GM13977 (cell line): ENCODE data around the gene DCLK1.

Source experiments
- DNase-seq: peaks from one replicate; pipeline ENCODE4 v3.0.0; 2012; ENCODE audit warnings: low spot score
- in situ Hi-C: fragments of 300-500 bp; cut with MboI; formaldehyde crosslinking; loops from one replicate; pipeline ENCODE4 v1.12.0; 2022; ENCODE audit warnings: low sequenced_read_pairs, low pct_unique_long_range_greater_than_20kb, mixed read lengths, inconsistent platforms; ENCODE audit not compliant: unreplicated experiment
- TF ChIP-seq, protein P1 (sequence below): IDR thresholded peaks from 2 replicates; pipeline ENCODE4 v1.5.1; 2012; ENCODE audit warnings: mild to moderate bottlenecking, control low read depth; ENCODE audit not compliant: insufficient read depth; ENCODE audit errors: extremely low read depth, missing control alignments

DCLK1 gene

DNA sequence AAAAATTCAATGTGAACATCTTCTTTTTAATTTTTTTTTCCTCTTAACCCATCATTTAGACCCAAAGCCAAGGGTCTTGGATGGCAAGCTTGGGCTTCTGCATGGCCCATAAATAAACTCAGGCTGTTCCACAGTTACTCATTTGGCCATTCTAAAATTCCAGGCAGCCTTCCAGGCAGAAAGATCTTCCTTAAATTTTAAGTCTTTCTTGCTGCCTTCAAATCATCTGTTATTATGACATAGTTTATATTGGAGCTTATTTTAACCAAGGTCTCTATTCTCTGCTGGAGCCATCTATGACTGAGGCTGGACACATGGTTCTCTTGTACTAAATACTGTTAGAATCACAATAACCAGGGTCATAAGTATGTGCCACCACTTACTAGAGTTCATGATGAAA, 337.4 kb downstream of the DCLK1 start:
- DNase-seq, result no peak
- TF ChIP-seq, protein P1, sequence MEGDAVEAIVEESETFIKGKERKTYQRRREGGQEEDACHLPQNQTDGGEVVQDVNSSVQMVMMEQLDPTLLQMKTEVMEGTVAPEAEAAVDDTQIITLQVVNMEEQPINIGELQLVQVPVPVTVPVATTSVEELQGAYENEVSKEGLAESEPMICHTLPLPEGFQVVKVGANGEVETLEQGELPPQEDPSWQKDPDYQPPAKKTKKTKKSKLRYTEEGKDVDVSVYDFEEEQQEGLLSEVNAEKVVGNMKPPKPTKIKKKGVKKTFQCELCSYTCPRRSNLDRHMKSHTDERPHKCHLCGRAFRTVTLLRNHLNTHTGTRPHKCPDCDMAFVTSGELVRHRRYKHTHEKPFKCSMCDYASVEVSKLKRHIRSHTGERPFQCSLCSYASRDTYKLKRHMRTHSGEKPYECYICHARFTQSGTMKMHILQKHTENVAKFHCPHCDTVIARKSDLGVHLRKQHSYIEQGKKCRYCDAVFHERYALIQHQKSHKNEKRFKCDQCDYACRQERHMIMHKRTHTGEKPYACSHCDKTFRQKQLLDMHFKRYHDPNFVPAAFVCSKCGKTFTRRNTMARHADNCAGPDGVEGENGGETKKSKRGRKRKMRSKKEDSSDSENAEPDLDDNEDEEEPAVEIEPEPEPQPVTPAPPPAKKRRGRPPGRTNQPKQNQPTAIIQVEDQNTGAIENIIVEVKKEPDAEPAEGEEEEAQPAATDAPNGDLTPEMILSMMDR, result no peak
- in situ Hi-C loops, result no loop called here

DNA sequence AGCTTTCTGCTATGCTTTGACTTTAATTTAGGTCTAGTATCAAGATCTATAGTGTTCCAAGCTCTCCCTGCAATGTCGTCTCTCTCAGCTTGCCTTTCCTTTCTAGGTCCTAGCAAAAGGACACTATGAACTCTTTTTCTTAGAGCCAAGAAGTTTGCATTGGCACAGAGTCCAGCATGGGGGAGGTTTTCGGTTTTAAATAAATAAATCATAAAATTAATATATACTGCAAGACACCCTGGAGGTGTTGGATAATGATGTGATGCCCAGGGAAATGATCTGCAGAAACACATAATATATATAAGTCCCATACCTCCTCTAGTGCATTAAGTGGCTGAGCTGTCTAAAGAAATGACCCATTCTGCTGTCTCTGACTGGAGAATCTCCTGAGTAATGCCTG, 338.3 kb downstream of the DCLK1 start:
- TF ChIP-seq, protein P1, result no peak
- in situ Hi-C loops, result no loop called here
- DNase-seq, result no peak

DNA sequence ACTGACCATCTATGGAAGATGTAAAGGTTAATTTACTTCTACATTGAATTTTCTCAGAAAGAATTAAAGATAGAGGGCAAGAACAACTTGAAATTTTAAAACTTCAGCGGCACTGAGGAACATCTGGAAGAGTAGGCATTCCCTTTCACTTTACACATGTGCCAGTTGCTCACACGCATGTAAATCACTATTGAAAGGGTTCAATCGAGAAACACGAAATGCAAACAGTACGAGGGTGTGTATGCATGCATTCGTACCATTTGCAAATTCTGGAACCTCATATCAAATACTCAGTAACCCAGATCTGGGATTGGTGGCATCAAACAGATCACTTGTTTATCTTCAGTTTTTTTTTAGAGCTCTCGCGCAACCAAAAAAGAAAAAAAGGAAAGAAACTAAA, 339.2 kb downstream of the DCLK1 start:
- TF ChIP-seq, protein P1, result no peak
- DNase-seq, result no peak
- in situ Hi-C loops, result no loop called here

DNA sequence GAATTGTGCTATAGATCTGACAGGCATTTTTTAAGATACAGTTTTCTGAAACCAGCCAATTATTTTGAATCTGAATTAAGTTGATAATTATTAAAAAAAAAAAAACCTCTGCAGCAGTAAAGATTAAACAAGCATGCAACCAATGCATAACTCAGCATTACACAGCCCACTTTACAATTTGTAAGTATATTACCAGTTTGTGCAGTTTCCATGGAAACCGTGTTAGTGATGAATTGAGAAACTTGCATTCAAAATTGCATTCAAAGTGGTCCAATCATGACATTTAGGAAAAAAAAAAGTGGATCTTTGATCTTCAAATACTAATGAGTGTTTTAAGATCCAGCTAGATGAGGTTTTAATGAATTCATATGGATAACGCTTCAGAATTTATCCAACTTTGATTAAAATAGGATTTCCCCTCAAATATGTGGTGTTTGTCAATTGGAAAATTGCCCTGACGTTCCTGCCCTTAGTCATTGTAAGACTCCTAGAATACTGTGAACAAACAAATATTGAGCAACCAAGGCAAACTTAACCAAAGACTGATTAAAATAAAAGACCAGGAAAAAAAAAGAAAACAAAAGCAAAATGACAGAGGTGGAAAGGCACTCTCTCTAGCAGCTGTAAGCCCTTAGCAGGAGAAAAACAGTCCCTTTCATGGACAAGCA, 339.9 kb downstream of the DCLK1 start:
- TF ChIP-seq, protein P1, result no peak
- DNase-seq, result no peak
- in situ Hi-C loops, result no loop called here

DNA sequence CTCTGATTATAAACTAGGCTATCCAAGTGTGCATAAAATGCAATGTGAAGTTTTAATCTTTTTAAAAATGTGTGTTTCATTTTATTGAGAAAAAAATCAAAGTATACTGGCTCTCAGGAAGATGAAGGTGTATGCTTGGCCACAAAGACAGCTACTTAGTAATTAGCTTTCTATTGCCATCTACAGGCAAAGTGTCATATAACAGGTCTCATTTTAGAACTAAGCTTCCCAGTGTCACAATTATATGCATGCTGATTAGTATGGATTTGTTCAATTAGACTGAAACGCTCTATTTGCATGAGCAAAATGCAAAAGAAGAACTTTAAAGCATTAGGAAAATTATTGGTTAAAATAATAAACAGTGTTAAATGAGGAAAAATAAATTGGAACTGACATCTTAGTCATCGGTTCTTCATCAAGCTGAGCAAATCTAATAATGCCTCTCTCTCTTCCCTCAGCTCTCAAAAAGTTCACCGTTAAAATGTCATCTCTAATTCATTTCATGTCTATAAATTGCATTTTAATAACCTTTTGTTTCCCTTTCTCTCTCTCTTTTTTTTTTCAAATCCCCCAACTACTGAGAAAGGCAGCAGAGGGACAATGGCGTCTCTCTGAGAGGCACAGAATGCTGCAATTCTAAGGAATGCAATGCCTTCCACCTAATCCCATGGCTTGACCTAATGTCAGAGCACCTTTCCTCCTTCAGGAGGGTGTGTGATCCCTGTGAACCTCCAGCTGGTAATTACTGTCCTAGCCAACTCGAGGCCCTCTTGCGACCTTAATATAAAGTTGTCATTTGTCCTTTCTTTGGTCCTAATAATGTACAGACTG, 341.6 kb downstream of the DCLK1 start:
- in situ Hi-C loops, result no loop called here
- DNase-seq, result peak; percentile 11

DNA sequence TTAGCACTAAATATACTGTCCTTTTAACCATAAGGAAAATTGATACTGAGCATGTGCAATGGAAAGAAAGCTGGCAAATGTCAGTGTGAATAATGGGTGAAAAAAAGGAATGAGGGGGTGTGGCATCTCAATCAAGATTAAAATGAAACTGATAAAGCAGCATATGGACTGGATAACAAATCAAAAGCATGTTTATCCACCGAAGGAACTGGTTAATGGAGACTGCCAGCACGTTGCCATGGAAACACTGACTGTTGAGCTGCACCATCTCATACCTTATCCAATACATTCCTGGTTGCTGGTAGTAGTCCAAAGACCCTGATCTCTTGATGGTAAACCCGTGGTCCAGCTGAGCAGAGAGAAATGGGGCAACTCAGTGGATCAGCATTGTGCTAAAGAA, 343.2 kb downstream of the DCLK1 start:
- TF ChIP-seq, protein P1, result no peak
- in situ Hi-C loops, result no loop called here
- no peak for DNase-seq

More for the DNA sequence above, 341.6 kb downstream of the DCLK1 start:
- TF ChIP-seq, protein P1, result peak; percentile 51
